Chondrocyte (in vitro differentiated cells): Measurements from ENCODE around the gene SNRNP35. TPM values are rescaled to one million over a fixed set of nuclear protein-coding genes. Genes with fewer than 3 reads are reported as not detected.
"Not testable (repeated sequence)": the region's sequence is repeated elsewhere in the genome, so short reads cannot be mapped to it uniquely, and the experiment has no call there.

ENCODE experiments used
- DNase-seq: peaks from one replicate; pipeline ENCODE4 v3.0.0; 2021; ENCODE audit warnings: mixed read lengths, low spot score
- H3K27ac Mint-ChIP-seq: one replicate; pipeline ENCODE4 v1.8.0; 2021; ENCODE audit warnings: mild to moderate bottlenecking, moderate library complexity, mixed read lengths; ENCODE audit not compliant: unreplicated experiment
- H3K27me3 Mint-ChIP-seq: 2 replicates; pipeline ENCODE4 v1.8.0; 2021; ENCODE audit warnings: low read depth, mixed read lengths
- H3K36me3 Mint-ChIP-seq: 2 replicates; pipeline ENCODE4 v1.8.0; 2021; ENCODE audit warnings: low read depth, mixed read lengths
- H3K4me1 Mint-ChIP-seq: 2 replicates; pipeline ENCODE4 v1.8.0; 2021; ENCODE audit warnings: low read depth, mild to moderate bottlenecking, mixed read lengths
- H3K4me3 Mint-ChIP-seq: one replicate; pipeline ENCODE4 v1.8.0; 2021; ENCODE audit warnings: mild to moderate bottlenecking, moderate library complexity, mixed read lengths; ENCODE audit not compliant: unreplicated experiment
- H3K9me3 Mint-ChIP-seq: 2 replicates; pipeline ENCODE4 v1.8.0; 2021; ENCODE audit warnings: low read depth, mixed read lengths
- total RNA-seq: library from RNA; stranded (reverse); gene quantifications from 3 replicates; pipeline ENCODE4 v1.2.1, GENCODE V29; 2021
- TF ChIP-seq, protein P1 (sequence below): fragments of 200-600 bp; sonication (generic); IDR thresholded peaks from 2 replicates; pipeline ENCODE4 v1.5.0; 2021; ENCODE audit warnings: antibody characterized with exemption, mild to moderate bottlenecking, moderate library complexity

The SNRNP35 gene
- total RNA-seq, 1 donor from 2014 or later, result 9.2 TPM

DNA sequence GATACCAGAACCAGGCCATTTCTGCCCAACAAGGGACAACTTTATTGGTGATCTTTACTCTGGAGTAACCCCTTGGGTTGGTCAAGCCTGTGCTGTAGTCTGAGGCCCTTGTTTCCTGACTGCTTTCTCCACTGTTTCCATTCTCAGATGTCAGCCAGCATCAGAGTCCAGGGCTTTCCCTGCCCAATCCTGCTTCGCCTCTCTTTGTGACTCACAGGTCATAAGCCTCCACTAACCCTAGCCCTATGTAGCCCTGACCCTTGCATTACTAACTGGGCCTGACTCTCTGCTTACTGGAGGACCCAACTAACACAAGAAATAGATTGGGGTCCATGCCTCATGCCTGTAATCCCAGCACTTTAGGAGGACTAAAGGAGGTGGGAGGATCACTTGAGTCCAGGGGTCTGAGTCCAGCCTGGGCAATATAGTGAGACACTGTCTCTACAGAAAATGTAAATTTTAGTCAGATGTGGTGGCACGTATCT, 8.6 kb upstream of the SNRNP35 start:
- TF ChIP-seq, protein P1, sequence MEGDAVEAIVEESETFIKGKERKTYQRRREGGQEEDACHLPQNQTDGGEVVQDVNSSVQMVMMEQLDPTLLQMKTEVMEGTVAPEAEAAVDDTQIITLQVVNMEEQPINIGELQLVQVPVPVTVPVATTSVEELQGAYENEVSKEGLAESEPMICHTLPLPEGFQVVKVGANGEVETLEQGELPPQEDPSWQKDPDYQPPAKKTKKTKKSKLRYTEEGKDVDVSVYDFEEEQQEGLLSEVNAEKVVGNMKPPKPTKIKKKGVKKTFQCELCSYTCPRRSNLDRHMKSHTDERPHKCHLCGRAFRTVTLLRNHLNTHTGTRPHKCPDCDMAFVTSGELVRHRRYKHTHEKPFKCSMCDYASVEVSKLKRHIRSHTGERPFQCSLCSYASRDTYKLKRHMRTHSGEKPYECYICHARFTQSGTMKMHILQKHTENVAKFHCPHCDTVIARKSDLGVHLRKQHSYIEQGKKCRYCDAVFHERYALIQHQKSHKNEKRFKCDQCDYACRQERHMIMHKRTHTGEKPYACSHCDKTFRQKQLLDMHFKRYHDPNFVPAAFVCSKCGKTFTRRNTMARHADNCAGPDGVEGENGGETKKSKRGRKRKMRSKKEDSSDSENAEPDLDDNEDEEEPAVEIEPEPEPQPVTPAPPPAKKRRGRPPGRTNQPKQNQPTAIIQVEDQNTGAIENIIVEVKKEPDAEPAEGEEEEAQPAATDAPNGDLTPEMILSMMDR, result no peak
- H3K36me3 Mint-ChIP-seq, result no peaks in the 10 kb centered on the region
- no peak for DNase-seq
- no peak overlapping the region for H3K4me3 Mint-ChIP-seq
- no peaks in the 10 kb centered on the region for H3K27me3 Mint-ChIP-seq
- peaks cover 21% of the 10 kb centered on the region for H3K4me1 Mint-ChIP-seq
- no peak overlapping the region for H3K27ac Mint-ChIP-seq
- H3K9me3 Mint-ChIP-seq, result no peaks in the 10 kb centered on the region

- Mint-ChIP-seq H3K27me3 (no peaks in the 10 kb centered on the region), H3K4me1 (peaks cover 16% of the 10 kb centered on the region), H3K4me3 (no peak overlapping the region), H3K27ac (no peak overlapping the region), H3K9me3 (no peaks in the 10 kb centered on the region), H3K36me3 (no peaks in the 10 kb centered on the region)
- TF ChIP-seq, protein P1, result no peak
- no peak for DNase-seq
Measured at GRCh38 chr12:123449856-123450255, 8.1 kb upstream of the SNRNP35 start.

DNA sequence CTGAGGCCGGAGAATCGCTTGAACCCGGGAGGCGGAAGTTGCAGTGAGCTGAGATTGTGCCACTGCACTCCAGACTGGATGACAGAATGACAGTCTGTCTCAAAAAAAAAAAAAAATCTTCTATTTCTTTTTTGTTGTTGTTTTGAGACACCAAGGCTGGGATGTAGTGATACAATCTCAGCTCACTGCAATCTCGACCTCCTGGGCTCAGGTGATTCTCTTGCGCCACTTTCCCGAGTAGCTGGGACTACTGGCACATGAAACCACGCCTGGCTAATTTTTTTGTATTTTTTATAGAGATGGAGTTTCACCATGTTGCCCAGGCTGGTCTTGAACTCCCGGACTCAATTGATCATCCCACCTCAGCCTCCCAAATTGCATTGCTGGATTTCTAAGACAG, 7.3 kb upstream of the SNRNP35 start:
- peaks cover 9% of the 10 kb centered on the region for H3K4me1 Mint-ChIP-seq
- TF ChIP-seq, protein P1, result no peak
- no peak for DNase-seq
- no peak overlapping the region for H3K27ac Mint-ChIP-seq
- H3K4me3 Mint-ChIP-seq, result no peak overlapping the region
- no peaks in the 10 kb centered on the region for H3K9me3 Mint-ChIP-seq
- no peaks in the 10 kb centered on the region for H3K36me3 Mint-ChIP-seq
- H3K27me3 Mint-ChIP-seq, result no peaks in the 10 kb centered on the region

DNA sequence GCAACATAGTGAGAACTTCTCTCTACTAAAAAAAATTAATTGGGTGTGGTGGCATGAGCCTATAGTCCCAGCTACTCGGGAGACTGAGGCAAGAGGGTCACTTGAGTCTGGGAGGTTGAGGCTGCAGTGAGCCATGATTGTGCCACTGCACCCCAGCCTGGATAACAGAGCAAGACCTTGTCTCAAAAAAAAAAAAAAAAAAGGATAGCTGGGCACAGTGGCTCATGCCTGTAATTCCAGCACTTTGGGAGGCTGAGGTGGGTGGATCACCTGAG, 5.7 kb upstream of the SNRNP35 start:
- not testable (repeated sequence) for H3K27me3 Mint-ChIP-seq, H3K4me3 Mint-ChIP-seq, H3K36me3 Mint-ChIP-seq, DNase-seq, H3K27ac Mint-ChIP-seq, H3K4me1 Mint-ChIP-seq, H3K9me3 Mint-ChIP-seq

DNA sequence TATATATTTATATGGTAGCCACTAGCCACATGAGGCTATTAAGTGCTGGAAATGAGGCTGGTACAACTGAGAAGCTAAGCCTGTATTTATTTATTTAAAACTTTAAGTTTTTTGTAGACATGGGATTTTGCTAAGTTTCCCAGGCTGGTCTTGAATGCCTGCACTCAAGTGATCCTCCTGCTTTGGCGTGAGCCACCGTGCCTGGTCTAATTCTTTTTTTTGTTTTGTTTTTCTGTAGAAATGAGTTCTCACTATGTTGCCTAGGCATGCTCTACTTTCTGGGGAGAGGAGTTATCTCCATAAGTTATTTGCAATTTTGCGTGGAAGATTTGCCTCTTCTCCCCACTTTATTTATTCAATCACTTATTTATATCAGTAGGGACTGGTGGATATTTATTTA, 4.8 kb upstream of the SNRNP35 start:
- DNase-seq, result no peak
- H3K4me1 Mint-ChIP-seq, result no peaks in the 10 kb centered on the region
- no peak overlapping the region for H3K4me3 Mint-ChIP-seq
- TF ChIP-seq, protein P1, result no peak
- no peaks in the 10 kb centered on the region for H3K27me3 Mint-ChIP-seq
- no peaks in the 10 kb centered on the region for H3K9me3 Mint-ChIP-seq
- H3K27ac Mint-ChIP-seq, result no peak overlapping the region
- H3K36me3 Mint-ChIP-seq, result no peaks in the 10 kb centered on the region

DNA sequence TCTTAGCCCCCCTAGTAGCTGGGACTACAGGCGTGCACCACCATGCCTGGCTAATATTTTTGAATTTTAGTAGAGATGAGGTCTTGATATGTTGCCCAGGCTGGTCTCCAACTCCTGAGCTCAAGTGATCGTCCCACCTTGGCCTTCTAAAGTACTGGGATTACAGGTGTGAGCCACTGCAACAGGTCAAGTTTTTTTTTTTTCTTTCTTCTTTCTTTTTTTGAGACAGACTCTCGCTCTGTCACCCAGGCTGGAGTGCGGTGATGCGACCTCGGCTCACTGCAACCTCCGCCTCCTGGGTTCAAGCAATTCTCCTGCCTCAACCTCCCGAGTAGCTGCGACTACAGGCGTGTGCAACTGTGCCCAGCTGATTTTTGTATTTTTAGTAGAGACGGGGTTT, 5.2 kb downstream of the SNRNP35 start:
- Mint-ChIP-seq H3K4me1 (peaks cover 42% of the 10 kb centered on the region), H3K36me3 (peaks cover 14% of the 10 kb centered on the region)
- not testable (repeated sequence) for H3K27me3 Mint-ChIP-seq, DNase-seq, H3K9me3 Mint-ChIP-seq, H3K27ac Mint-ChIP-seq, H3K4me3 Mint-ChIP-seq
